HG02763 (cell line): ENCODE measurements around the gene PCMTD2.

ENCODE experiments used
- ATAC-seq: cut with Tn5 transposase; IDR thresholded peaks from one replicate; pipeline ENCODE4 v1.9.1; 2021; ENCODE audit warnings: mild to moderate bottlenecking, moderate library complexity; ENCODE audit not compliant: unreplicated experiment

Gene PCMTD2

DNA sequence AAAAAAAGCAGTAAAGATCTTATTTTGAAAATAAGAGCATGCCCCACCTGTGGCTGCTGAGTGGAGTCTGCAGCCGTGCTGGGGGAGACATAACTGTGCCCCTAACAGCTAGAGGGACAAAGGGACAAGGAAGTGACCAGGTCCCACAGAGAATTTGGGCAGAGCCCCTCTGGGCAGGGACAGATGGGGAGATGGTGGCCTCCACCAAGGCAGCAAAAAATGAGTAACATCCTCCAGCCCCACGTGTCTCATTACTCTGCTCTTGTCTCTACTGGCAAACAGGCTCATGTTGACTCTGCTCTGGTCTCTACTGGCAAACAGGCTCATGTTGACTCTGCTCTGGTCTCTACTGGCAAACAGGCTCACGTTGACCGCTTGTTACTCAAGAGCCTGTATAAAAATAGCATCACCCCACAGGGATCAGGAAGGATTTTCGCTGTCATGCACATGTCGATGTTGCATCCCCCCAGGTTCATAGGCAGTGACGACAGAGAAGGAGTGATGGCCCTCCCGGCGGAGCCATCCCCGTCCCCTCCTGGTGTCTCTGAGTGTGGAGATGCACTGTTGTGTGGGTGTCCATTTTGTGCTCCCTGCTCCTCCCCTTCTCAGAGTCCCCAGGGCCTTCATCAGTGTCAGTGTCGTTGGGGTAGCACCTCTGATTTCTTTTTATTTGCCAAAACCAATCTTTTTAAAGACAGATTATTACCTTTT lies 17.3 kb upstream of the PCMTD2 start:
- no peak for ATAC-seq

DNA sequence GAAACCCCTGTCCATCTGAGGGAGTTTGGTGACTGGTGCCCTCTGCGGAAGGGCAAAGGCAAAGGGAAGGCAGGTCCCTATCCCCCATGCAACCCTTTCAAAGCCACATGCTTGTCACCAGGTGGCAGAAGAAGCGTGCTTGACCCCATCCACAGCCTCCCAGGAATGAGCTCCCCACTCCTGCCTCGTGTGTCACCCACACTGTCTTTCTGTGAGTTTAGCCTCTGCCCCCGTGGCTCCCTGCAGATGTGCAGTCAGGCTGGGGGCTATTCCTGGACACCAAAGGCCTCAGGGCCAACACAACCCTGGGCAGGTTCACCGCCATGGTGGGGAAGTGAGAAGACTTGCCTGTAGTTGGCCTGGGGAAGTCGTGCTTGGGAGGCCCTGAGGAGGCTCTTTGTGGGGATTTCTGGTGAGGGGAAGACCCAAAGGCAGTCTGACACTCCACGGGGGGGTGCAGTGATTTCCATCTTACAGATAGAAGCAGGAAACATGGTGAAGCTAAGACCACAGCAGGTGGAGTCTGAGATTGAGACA lies 16.6 kb upstream of the PCMTD2 start:
- ATAC-seq, result no peak

DNA sequence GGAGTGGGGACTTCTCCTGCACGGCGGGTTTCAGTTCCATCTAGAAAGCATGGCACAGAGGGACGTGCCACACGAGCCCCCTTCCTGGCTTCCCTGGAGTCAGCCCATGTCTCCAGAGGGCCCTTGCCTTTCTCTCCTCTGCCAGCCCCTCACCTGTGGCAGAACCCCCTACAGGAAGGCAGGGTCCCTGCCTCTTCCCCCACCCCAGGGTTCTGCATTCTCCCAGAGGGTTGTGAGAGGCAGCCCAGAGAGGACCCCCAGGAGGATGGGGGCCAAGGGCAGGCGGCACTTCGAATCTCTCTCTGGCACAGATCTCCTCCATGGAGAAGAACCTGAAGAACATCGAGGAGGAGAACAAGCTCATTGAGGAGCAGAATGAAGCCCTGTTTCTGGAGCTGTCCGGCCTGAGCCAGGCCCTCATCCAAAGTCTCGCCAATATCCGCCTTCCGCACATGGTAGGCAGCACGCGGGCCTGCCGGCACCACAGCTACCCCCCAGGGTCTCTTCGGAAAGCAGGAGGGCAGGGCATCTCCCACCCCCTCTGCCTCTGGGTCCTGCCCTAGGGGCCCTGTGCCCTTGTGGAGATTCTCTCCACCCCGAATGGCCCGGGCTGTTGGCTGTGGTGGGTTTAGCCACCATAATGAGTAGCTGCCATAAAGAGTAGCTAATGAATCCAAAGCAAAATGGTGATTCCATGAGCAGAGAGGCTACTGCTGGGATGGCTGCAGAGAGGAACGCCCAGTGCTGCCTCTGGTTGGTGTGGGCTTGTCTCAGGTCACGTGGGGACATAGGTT lies 15.9 kb upstream of the PCMTD2 start:
- ATAC-seq, result no peak

DNA sequence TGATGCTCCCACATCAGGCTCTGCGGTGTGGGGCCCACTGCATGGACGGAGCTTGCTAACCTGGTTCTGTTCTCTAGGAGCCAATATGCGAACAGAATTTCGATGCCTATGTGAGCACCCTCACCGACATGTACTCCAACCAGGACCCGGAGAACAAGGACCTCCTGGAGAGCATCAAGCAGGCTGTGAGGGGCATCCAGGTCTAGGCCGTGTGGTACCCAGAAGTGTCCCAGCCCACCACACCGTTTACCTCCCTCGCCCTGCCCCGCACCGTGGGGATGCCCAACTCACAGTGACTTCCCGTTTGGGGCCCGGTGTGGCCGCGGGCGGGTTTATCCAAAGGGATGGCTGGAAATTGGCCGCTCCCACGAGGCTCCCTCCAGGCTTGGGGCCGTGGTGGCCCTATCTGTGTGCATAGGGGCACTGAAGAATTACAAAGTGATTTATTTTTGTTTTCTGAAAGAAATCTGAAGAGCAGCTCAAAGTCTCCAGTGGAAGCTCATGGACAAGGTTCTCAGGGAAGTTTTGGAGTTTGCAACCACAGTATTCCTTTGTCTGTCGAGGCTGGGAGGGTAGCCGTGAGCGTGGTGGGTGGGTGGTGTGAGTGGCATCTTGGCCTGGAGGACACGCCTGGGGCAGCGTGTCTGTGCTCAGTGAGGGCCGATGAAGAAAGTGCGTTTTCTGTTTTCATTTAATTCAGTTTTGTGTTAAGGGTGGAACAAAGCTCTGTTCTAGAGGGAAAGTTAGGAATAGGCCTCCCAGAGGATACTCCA lies 15.1 kb upstream of the PCMTD2 start:
- no peak for ATAC-seq

DNA sequence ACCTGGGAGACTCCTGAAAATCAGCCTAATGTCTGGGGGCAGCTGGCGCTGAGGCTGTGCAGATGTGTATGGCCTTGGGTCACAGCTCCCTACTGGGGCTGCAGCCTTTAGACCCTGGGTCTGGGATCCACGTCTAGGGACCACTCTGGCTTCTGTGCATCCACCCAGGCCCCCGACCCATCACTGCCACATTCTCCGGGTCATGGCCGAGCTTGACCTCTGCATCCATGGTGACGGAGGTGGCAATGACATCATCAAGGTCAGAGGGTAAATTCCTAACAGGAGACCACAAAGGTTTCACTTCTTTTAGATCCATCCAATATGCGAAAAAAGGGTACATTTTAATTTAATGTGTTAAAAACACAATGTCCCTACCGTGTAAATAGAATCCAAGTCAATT lies 14.5 kb upstream of the PCMTD2 start:
- ATAC-seq, result no peak

DNA sequence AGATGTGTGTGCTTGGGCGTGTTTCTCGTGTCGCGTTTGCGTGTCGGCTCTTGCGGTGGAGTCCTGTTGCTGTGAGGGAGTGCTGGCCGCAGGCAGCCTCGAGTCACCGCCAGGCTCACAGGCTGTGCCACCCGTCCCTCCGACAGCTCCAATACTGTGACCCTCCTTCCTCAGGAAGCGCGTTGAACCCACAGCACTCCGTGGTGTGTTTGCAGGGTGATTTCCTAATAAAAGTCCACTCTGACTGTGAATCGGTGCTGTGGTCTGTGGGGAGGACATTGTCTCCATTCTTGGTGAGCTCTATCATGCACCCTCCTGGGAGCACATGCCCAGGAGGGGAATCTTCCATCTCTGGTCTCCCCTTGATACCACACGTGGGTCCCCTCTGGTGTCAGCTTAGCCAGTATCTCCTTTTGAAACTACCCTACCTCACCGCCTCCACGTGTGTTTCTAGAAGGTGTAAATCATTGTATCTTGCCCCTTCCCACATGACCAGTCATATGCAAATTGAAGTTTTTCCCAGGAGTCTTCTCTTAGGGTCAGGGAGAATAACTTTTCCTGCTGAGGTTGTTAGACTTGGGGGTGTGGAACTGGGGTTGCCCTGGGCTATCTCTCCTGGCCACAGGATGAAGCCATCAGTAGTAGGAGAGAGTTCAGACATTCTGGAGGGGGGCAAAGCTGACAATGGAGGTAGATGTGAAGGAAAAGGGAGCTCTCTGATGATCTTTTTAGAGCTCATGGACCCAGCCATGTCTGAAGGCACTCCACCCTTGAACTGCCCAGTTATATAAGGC lies 13.3 kb upstream of the PCMTD2 start:
- ATAC-seq, result no peak

DNA sequence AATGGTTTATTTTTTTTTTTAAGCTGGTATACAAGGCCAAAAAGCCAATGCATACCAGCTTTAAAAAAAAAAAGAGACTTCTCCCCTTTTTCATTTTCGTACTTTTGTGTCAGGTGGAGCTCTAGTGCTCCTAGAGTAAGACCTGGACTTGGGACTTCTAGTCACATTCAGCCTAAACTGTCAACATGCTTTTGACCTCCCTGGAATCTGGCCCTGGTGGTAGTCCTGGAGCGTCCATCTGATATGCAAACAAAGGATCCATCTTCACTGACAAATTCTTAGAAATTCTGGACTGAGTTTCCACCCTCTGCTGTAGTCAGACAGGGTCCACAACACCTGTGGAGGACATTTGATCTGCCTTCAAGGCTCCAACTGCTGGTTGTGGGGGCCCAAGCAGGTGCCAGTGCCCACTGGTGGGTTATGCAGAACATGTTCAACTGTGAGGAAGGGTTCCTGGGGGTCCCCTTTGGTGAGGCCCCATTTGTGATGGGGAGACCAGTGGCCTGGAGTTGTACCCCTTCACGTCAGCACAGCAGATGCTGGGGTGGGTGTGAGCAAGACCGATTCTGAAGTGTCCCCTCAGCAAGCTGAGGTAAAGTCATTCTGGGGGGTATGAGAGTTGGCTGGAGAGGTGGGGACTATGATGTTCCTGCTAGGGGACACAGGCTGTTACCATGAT lies 12.6 kb upstream of the PCMTD2 start:
- ATAC-seq, result no peak

DNA sequence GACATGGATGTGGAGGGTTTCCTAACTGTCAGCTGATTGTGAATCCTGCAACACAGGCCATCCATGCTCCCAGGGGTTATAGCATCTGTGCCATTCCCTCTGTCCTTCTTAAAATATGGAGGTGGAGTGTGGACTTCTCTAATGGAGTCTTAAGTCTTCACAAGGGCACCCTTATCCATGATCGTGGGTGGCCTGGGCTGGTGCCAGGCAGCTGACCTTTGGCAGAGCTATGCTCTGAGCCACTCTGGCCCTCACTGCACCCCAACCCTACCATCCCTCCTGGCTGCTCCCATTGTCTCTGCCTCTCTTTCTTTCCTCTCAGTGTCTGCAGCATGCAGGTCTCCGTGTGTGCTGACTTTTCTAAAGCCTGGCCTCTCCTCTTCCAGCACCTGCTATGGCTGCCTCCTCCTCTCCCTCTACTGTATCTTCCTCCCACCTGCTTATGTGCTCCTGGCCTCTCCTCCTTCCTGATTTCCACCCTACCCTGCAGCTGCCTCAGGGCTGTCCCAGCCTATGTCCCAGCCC lies 11.2 kb upstream of the PCMTD2 start:
- no peak for ATAC-seq

DNA sequence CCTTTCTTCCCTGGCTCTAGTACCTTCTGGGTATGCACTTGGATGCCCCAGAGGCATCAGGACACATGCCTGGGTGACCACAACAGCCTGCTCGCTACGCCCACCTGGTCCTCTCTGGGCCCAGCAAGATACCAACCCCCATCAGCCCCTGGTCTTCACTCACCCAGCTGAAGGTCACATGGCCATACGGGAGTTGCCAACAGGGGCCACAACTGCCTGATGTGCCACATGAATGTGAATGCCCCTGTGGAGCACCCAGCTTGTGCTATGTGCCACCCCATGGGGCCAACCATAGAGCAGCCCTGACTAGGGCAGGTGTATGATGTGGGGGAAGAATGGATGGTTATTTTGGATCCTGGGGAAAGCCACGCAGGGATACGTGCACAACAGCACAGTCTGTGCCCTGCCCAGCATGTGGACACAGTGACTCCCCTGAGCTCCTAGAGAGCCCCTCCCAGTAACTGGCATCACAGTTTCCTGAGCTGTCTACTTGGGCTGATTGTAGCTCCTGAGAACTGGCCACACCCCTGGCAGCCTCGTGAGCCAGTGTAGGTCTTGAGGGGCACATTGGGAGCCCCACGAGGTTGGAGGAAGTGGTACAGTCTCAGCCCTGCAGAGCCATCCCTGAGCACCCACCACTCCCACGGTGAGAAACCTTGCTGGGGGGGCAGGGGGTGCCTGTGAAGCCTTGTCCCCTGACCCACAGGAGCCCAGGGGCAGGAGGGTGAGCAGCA lies 10.5 kb upstream of the PCMTD2 start:
- no peak for ATAC-seq

DNA sequence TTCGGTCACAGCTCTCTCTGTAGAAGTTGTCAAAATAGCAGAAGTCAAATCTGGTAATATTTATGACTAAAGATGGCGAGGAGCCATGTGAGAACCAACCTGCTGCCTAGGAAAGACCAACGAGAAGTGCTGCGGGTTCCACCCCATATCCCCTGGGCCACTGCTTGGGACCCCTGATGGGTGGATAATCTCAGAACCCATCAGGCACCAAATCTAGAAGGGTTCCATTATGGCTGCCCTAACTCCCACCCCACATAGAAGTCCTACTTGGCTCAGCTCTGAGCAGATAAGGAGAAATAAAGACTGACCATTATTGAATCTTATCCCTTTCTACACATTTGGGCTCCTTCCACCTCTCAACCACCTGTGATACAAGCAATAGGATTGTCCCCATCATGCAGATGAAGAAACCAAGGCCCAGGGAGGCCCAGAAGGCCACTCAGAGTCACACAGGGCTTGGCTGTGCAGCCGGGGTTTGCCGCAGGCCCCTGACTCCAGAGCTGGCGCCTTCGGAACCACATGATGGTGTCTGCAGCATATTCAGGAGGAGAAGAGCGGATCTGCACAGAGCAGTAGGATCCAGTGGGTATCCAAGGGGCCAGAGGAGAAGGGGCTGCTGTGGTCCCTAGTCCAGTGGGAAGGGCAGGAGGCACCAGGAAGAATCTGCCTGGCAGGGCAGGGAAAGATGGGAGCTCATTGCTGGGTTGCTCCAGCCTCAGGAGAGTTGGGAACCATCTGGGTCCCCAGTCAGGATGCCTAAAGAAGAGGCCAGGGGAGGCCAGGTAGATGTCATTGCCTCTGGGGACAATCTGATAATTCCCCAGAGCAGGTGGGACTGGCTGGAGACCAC lies 9.6 kb upstream of the PCMTD2 start:
- no peak for ATAC-seq

DNA sequence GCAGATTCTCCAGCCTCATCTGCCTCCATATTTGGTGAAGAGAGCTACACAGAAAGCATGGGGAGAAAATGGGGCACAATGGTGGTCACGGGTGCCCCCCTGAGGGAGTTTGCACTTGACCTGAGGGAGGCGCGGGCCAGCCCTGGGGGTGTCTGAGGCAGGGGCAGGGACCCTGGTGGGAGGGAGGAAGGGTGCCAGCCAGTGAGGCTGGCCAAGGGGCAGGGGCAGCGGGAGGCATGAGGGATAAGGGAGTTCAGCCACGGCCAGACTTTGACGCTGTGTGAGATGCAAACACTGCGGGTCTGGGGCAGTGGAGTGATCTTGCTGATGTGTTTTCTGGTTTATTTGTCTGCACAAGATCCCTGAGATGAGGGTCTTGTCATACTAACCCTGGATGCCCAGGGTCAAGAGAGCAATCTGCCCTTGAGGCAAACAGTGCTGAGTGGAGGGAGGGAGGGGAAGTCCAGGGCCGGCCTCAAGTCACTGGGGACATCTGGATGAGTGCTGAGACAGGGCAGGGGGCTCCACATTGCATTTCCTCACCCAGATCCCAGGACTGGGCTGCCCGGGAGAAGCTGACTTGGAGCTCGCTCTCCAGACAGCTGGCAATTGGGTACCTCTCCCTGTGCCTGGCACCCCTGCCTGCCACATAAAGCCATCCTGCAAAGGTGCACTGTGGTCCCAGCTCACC lies 8.8 kb upstream of the PCMTD2 start:
- ATAC-seq, result no peak

DNA sequence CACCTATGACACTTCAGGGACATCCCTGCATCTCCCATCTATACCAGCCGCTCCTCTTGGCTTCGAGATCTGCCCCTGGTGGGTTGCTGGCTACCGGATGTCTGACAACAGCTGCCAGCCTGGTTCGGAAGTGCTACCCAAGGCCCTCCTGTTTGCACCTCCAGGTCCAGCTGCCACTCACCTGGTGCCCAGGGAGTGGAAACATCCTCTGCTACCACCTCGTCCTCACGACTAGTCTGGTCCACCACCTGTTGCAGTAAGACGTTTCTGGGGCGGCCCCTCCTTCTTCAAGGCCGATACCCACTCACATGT lies 8.3 kb upstream of the PCMTD2 start:
- ATAC-seq, result no peak

DNA sequence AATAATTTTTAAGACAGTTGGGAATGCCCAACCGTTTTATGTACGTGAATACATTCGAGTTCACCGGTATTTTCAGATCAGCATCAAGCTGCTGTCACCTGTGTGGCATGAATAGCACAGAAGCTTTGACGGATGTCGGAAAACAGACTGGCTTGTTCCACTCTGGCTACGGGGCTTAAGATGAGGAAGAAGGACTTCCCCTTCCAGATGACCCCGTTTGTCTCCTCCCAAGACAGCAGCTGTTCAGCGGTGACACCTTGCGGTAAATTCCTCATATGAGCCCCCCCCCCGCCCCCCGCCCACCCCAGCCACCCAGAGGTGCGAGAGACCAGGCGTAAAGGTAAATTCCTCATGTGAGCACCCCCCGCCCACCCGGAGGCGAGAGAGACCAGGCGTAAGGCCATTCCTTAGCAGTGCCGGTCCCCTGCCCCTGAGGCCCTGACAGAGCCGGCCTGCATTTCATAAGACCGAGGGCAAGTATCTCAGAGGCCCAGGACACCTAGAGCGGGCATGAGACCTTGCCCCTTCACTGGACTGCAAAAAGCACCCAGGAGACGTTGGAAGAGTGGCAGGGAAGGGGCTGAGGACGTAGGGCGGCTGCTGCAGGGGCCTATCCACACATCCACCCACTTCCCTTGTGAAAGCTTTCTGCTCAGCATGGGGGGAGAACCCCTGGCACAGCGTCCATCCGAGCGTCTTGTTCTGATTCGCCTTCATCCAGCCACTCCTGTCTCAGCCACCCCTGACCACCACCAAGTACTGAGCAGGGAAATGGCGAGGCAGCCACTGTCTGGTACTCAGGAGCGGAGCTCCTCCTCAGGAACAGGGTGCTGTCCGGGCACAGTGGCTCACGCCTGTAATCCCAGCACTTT lies 7.3 kb upstream of the PCMTD2 start:
- no peak for ATAC-seq

DNA sequence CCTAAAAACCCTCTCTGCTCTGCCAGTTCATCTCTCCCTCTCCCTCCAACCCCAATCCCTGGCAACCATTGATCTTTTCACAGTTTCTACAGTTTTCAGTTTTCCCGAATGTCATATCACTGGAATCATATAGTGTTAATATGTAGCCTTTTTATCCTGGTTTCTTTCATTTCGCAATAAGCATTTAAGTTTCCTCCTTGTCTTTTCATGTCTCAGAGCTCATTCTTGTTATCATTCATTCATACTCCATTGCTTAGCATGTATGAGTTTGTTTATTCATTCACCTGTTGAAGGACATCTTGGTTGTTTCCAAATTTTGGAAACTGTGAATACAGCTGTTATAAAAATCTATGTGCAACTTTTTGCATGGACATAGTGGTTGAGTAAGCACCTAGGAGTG lies 5.5 kb upstream of the PCMTD2 start:
- no peak for ATAC-seq

DNA sequence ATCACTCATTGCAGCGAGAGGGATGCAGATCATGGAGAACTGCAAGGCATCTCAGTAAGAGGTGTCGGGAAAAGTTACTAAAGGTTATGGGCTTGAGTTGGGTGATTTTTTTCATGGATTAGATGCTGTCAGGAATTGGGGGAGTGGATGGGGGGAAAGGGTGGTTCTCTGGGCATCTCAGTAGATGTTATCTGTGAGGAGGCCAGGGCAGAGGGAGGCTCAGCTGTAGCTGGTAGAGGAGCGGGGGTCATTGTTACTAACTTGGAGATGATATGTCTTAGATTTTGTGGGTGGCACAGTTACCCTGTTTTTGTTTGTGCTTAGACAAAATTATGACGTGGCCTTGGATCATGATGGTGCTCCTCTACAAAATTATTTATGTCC lies 2.6 kb upstream of the PCMTD2 start:
- no peak for ATAC-seq

DNA sequence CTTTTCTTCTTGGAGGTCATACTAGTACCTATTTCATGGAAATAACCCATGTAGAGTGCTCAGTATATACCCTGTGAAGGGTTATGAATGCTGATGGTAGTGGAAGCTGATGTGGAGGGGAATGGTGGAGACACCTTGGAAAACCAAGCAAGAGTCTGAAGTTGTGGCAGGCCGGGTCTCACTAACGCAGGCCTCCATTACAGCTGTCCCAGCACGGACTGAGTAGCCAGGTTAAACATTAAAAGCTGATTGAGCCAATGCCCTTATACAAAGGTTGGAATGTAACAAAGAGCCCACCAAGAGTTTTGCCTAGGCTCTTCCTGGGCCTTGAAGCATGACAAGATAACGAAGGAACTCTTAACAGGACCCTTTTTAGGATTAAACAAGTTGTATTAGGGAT lies 2.1 kb upstream of the PCMTD2 start:
- ATAC-seq, result no peak

DNA sequence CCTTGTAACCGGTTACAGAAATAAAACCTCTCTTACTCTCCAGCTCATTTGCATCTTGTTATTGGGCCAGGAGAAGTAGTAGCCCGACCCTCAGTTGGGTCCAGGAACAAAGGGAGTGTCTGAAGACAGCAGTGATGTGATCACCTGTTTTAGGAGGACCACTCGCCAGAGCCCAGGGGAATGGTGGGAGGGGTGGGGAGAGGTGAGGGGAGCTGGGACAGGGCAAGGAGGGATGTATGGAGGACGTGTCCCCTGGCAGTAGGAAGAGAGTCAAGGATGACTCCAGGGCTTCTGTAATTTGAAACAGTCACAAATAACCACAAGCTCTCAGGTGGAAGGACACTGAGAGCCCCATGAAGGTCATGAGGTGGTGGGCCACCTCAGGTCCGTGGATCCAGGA lies 1.4 kb upstream of the PCMTD2 start:
- no peak for ATAC-seq
